Measurements from ENCODE around the gene PIK3CB.
"Not testable (repeated sequence)": the region's sequence is repeated elsewhere in the genome, so short reads cannot be mapped to it uniquely, and the experiment has no call there.

Gene PIK3CB

DNA sequence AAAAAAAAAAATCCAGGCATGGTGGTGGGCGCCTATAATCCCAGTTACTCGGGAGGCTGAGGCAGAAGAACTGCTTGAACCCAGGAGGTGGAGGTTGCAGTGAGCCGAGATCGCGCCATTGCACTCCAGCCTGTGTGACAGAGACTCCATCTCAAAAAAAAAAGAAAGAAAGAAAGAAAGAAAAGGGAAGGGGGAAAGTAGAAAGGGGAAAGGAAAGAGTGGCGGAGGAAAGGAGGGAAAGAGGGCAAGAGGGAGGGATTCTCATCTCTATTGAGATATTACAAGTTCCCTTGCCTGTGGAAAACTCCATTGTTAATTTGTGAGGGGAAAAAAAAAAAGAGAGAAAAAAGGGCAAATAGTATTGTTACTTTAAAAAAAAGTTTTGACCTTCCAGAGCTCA, 32.5 kb downstream of the PIK3CB start:
- DNase-seq, result not testable (repeated sequence)

DNA sequence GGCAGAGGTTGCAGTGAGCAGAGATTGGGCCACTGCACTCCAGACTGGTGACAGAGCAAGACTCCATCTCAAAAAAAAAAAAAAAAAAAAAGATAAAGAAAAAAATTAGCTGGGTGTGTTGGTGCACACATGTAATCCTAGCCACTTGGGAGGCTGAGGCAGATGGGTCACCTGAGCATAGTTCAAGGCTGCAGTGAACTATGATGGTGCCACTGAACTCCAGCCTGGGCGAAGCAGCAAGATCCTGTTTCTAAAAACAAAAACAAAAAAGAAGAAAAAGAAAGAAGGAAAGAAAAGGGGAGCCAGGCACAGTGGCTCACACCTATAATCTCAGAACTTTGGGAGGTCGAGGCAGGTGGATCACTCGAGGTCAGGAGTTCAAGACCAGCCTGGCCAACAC, 32.9 kb downstream of the PIK3CB start:
- no peak for DNase-seq

DNA sequence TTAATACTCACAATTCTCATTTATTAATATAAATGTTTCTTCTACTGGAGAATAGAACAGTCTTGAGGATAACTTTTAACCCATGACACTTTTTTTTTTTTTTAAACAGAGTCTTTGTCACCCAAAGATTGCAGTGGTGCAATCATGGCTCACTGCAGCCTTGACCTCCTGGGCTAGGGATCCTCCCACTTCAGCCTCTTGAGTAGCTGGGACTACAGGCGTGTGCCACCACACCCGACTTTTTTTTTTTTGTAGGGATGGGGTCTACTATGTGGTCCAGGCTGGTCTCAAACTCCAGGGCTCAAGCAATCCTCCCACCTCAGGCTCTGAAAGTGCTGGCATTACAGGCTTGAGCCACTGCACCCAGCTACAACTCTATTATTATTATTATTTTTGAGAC, 34.5 kb downstream of the PIK3CB start:
- DNase-seq, result no peak

DNA sequence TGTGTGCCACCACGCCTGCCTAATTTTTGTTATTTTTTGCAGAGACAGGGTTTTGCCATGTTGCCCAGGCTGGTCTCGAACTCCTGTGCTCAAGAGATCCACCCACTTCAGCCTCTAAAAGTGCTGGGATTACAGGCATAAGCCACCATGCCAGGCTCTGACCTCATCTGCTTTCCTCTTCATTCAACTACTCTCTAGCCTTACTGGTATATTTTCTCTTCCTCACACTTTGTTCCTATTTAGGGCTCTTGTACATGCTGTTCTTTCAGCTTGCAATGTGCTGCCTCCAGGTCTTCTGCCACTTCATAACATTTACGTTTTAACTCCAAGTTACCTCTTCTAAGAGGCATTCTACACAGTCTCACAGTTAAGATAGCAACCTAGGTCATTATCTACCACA, 34.9 kb downstream of the PIK3CB start:
- DNase-seq, result no peak

DNA sequence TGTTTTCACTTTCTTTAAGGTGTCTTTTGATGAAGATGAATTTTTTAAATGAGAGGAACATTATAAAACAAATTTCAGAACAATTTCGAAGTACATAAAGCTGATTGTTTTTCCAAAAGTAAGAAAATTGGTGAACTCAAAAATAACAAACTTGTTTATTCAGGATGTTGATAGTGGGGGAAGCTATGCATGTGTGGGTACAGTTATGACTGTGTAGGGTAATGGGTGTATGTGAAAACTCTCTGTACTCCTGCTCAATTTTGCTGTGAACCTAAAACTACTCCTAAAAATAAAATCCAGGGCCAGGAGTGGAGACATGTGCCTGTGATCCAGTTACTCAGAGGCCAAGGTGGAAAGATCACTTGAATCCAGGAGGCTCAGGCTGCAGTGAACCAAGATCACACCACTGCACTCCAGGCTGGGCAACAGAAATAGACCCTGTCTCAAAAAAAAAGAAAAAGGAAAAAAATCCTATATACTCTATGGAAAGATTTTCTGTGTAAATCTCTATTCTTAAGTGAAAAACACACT, 37.2 kb downstream of the PIK3CB start:
- no peak for DNase-seq

DNA sequence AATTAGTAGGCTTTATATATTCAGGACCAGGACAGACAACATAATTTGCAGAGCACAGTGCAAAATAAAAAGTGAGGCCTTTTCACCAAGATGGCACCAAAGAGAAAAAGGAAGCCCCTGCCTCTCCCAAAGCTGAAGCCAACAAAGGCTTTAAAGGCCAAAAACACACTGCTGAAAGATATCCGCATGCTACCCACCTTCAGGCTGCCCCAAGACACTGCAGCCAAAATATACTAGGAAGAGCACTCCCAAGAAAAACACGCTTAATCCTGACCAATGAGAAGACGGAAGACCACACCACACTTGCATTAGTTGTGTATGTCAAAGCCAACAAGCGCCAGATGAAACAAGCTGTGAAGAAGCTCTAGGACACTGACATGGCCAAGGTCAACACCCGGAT, 38.0 kb downstream of the PIK3CB start:
- no peak for DNase-seq

DNA sequence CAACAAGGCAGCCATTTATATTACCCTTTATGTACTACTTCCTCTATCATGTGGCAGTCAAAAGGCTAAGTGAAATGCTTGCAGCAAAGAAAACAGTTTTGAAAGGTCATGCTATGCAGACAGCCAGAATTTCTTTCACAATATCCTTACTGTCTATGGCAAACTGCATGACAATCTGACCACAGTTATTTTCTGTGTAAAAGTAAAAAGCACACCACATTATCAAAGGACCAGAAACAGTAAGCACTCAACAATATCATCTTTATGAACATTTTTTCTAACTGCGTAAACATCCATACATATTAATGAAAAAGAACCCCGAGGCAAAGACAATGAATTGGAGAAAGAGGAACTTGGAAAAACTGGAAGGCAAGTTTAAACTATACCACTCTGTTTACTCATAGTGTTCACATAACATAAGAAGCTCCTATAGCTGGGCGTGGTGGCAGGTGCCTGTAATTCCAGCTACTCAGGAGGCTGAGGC, 47.9 kb downstream of the PIK3CB start:
- no peak for DNase-seq

DNA sequence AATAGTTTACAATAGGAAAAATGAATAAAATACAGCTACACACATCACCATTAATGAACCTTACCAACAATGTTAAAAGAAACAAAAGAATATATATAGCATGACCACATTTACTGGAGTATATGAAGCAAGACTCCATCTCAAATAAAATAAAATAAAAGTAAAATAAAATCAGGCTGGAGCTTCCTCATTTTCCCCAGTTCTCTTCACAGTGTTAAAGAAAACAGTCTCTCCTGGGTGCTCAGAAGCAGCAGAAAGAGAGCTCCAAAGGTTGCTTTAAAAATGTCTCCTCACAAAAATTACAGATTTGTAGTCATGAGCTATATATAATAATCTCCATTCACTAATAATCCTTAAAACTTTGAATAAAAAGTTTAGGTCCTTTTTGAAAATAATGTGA, 48.8 kb downstream of the PIK3CB start:
- no peak for DNase-seq

DNA sequence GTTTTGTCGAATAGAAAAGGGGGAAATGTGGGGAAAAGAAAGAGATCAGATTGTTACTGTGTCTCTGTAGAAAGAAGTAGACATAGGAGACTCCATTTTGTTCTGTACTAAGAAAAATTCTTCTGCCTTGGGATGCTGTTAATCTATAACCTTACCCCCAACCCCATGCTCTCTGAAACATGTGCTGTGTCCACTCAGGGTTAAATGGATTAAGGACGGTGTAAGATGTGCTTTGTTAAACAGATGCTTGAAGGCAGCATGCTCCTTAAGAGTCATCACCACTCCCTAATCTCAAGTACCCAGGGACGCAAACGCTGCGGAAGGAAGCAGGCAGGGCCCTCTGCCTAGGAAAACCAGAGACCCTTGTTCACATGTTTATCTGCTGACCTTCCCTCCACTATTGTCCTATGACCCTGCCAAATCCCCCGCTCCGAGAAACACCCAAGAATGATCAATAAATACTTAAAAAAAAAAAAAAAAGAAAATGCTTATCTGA, 49.3 kb downstream of the PIK3CB start:
- not testable (repeated sequence) for DNase-seq

DNA sequence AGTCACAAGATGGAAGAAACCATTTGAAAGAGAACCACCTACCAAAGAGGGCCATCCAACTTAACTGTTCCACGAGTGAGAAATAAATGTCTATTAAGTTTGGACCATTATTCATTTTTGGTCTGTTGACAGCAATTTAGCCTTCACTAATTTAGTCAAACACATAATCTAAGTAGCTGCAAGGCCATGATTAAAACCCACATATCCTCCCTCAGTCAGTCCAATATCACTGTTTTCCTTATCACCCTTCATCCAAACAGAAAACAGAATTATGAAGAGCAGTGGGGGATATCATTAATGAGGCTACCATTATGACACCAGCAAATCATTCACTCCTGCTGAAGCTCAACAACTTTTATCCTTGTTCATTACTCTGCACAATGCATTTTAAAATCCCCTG, 52.0 kb downstream of the PIK3CB start:
- DNase-seq, result no peak

DNA sequence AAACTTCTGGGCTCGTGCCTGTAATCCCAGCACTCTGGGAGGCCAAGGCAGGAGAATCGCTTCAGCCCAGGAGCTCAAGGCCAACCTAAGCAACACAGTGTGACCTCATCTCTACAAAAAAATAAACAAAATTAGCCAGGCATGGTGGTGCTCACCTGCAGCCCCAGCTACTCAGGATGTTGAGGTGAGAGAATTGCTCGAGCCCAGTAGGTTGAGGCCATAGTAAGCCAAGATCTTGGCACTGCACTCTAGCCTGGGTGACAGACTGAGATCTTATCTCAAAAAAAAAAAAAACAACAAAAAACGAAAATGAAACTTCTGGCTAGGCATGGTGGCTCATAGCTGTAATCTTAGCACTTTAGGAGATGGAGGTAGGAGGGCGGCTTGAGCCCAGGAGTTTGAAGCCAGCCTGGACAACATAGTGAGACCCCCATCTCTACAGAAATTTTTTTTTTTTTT, 53.7 kb downstream of the PIK3CB start:
- DNase-seq, result no peak

DNA sequence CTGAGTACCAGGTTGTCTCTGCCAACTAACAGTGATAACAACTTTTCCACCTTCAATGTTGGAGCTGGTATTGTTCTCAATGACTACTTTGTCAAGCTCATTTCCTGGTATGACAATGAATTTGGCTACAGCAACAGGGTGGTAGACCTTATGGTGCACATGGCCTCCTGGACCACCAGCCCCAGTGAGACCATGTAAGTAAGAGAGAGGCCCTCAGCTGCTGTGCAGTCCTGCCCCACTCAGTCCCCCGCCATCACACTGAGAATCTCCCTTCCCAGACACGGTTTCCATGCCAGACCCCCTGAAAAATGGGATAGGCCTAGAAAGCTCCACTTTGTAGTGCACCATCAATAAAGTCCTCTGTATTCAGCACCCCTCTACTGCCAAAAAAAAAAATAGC, 56.1 kb downstream of the PIK3CB start:
- DNase-seq, result no peak

DNA sequence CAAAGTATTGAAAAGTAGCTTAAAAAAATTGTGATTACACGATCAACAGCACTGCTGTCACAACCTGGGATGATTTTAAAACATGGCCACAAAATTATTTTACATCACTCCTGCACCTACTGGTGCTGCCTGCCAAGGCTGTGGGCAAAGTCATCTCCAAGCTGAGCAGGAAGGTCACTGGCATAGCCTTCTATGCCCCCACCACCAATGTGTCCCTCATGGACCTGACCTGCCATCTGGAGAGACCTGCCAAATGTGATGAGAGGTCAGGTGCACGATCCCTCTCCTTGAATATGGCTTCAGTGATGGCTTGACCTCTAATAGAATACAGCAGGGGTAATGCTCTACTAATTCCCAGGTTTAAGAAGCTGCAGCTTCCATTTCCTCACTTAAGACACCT, 57.8 kb downstream of the PIK3CB start:
- no peak for DNase-seq

DNA sequence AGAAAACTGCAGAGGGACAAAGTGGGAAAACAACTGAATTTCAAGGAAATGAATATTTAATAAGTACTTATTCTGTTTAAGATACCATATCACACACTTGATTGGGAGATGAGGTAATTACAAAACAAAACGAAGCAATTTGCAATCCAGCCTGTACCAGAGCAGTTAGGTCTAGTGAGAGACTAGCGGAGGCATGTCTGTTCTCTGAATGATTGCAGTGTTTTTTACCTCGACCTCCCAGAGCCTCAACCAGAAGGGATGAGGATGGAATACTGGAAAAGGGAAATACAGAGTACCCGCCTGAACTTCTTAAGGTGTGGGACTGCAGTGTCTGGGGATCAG, 59.5 kb downstream of the PIK3CB start:
- DNase-seq, result no peak

DNA sequence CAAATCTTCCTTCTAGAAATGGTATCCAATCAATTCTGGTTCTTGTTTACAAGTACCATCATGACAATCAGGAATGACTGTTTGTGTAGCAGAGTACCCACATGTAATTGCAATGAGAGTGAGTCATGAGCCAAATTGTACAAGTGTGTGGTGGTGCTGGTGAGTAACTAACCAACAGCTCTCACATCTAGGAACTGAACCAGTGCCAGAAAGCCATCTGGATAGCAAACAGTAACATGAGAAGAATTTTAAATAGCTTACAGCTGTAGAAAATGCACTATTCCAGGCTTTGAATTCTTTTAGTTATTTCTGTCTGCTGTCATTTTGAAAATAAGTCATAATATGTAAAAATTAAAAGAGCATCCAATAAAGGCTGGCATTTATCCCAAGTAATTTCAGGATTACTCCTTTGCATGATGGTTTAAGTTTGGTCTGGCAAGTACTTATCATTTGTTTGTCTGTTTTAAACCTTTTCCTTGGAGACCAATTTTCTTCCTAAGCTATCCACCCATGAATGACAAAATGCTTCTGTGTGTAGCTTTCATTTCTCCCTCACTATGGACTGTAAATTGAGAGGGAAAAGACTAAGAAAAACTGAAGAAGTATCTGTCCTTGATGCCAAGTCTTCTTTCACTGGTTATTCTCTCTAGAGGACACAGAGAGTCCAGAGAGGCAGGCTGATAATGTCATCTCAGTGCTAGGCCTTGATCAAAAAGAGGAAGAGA, 60.0 kb downstream of the PIK3CB start:
- DNase-seq, result no peak

DNA sequence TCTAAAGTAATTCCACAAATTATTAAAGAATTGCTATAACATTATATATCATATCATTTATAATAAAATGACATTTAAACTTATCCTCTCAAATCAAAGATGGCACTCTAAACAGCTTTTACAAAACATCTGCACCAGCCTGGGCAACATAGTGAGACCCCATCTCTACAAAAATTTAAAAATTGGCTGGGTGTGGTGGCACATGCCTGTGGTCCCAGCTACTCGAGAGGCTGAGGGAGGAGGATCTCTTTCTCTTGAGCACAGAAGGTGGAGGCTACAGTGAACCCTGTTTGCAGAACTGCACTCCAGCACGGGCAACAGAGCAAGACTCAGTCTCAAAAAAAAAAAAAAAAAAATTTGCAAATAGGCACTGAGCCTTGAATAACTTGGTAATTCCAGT, 63.1 kb downstream of the PIK3CB start:
- DNase-seq, result no peak

DNA sequence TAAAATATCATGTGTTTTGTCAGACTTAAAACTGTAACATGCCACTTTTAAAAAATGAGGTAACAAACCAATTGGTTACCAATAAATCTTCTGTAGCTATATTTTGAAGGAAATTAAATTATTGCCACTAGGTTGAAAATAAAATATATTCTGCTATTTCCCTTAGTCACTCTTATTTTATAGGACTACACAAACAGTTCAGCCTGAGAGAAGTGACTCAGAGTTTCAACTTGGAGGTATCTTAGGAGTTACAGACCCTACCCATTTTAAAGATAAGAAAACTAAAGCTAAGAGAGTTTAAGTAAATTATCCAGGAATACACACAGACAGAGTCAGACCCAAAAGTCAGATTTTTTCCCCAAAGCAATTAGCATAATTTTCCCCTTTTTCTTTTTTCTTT, 65.1 kb downstream of the PIK3CB start:
- no peak for DNase-seq

DNA sequence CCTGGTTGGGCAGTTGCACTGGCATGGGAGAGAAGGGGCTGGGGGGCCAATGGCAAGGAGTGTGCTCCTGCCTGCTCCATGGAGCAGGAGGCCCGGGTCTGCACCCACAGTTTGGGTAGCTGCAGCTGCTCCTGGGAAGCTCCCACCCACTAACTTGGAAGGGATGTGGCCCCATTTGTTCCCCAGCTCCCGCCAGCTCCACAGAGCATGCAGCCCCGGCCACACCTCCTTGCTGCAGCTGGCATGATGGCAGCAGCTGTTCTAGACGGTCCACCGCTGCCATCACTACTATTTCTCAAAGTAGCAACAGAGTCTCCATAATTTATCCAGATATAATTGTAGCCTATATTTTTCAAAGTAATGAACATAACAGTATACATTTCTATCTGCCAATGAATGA, 65.8 kb downstream of the PIK3CB start:
- no peak for DNase-seq

DNA sequence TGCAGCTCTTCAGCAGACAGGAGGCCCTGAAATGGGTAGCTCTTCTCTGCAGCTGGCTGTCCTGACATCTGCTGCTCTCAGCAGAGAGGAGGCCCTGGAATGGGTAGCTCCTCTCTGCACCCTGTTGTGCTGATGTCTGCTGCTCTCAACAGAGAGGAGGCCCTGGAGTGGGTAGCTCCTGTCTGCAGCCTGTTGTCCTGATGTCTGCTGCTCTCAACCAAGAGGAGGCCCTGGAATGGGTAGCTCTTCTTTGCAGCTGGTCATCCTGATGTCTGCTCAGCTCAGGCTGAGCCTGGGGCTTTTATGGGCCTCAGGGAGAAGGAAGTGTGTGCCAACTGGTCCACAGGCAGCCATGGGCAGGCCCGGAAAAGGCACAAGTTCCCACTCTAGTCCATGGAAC, 66.6 kb downstream of the PIK3CB start:
- no peak for DNase-seq

DNA sequence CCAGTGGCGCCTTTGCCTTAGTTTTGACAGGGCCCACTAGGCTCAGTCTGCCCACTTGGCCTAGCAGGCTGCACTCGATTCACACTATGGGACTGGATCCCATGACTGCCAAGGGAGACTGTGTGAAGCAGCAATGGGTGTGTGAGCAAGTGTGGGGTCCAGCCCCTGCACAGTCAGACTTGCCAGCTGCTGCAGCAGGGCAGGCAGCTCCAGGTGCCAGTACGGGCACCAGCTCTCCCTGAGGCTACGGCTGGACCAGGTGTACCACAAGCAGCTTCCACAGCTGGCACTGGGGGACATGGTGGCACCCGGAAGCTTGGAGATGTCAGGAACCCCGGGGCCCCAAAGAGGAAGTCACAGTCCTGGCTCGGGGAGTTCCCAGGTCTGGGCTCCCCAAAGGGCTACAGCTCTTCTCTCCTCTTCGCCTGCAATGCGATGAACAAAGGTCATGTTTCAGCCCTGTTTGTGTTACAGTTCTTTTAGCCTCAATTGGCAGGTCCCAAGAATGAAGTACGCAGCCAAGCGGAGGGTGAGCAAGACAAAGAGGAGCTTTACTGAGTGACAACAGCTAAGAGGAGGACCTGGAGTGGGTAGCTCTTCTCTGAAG, 67.1 kb downstream of the PIK3CB start:
- no peak for DNase-seq

DNA sequence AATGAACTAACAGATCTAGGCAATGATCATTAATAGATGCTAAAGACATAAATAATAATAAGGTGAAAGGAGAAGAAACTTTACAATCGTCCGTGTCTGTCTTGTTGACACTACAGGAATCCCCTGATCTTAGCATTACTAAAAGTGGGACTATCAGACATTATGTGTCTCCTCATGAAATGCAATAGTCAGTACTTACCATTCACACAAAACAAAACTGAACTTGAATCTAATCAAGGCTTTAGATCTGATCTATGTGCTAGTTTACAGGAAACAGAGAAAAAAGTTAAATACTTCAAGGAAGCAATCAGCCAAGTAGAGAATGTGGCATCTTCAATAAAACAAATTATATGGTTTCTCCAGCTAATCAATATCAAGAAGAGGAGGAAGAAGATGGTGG, 73.7 kb downstream of the PIK3CB start:
- no peak for DNase-seq

DNA sequence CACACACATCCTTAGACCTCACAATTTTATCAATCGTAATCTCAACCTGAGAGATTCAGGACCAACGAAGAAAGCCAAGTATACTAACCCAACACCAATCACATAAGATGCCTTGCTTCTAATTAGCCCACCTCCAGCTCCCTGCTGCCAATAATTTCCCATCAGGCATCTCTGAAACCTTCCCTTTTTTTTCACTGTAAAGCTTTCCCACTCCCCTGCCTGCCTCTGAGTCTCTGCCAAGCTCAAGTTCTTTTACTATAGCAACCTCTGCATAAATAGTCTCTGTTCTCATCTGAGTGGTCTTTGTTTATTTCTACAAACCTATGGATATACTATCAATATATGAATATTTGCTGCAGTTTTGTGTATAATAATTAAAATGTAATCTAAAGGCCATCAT, 86.5 kb downstream of the PIK3CB start:
- no peak for DNase-seq

DNA sequence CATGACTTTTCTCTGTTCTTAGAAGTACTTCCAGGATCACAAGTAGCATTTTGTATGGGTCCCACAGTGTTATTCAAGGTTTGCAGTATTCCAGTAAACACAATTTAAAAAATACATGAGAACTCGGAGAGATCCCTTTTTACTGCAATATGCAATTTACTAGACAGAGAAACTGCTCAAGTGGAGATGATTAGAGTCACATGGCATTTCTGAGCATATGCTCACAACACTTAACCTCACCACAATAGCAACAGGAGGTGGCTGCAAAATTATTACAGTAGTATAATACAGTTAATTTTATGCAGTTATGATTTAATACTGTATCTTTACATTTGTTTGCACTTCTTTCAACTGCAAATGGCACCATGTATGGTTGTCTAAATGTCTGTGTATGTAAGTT, 87.5 kb downstream of the PIK3CB start:
- DNase-seq, result no peak

DNA sequence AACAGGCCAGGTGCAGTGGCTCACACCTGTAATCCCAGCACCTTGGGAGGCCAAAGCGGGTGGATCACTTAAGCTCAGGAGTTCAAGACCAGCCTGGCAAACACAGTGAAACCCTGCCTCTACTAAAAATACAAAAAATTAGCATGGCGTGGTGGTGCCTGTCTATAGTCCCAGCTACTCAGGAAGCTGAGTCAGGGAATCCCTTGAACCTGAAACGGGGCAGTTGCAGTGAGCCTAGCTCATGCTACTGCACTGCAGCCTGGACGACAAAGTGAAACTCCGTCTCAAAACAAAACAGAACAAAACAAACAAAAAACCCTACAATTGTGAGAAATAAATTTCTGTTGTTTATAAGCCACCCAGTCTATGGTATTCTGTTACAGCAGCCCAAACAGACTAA, 94.7 kb downstream of the PIK3CB start:
- DNase-seq, result no peak

DNA sequence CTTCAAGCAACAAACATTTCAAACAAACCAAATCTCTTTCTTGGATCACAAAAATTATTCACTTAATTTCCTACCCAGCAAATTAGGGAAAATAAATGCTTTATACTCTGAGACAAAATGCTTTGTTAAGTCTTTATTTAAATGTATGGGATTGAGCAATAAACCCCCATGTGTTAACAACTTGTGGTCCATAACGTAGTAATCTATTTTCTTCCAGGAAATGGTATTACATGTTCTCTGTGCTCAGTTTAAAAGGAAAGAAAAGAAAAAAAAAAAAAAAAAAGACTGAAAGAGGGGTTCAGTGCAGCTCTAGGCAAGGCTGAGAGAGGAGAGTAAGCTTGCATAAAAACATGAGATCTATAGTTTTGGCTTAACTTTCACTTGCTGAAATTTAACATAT, 102.3 kb downstream of the PIK3CB start:
- no peak for DNase-seq
